HepG2 (cell line): ENCODE results near the gene ZNF771. TPM values are rescaled to one million over a fixed set of nuclear protein-coding genes. Genes with fewer than 3 reads are reported as not detected.

Experiments used
- CENPX ChIP-seq: sonication (generic); formaldehyde crosslinking; IDR thresholded peaks from 2 replicates; pipeline ENCODE4 v1.9.0; 2021; ENCODE audit warnings: mild to moderate bottlenecking, missing genetic modification reagents, moderate library complexity
- ESRRA ChIP-seq: sonication (generic); formaldehyde crosslinking; IDR thresholded peaks from 2 replicates; pipeline ENCODE4 v1.5.1; 2020; ENCODE audit warnings: mild to moderate bottlenecking, low read depth, missing genetic modification reagents
- NFE2L2 ChIP-seq: fragments of 150-350 bp; IDR thresholded peaks from 2 replicates; pipeline ENCODE4 v1.6.1; 2014; ENCODE audit warnings: low read length
- NR2F1 ChIP-seq, 2 experiments: fragments of 450-650 bp in 1 of 2; formaldehyde crosslinking in 1 of 2; IDR thresholded peaks; 2 replicates each; pipeline versions ENCODE4 v1.5.0 to v1.6.1; 2016 to 2020; ENCODE audit warnings: mild to moderate bottlenecking in 1 of 2, missing compliant biosample characterization in 1 of 2, missing genetic modification reagents in 1 of 2, moderate library complexity in 1 of 2
- PAF1 ChIP-seq: IDR thresholded peaks from 2 replicates; pipeline ENCODE4 v1.6.1; 2016; ENCODE audit warnings: missing genetic modification reagents, missing compliant biosample characterization
- SRSF4 ChIP-seq: fragments of 200-400 bp; formaldehyde crosslinking; IDR thresholded peaks from one replicate; pipeline ENCODE4 v1.6.1; 2018; ENCODE audit warnings: mild to moderate bottlenecking, low read depth, low read length, moderate library complexity; ENCODE audit not compliant: poor library complexity, severe bottlenecking
- TOE1 ChIP-seq: sonication (generic); formaldehyde crosslinking; IDR thresholded peaks from 2 replicates; pipeline ENCODE4 v1.4.0; 2020; ENCODE audit warnings: mild to moderate bottlenecking, missing genetic modification reagents
- TOPORS ChIP-seq: sonication (generic); formaldehyde crosslinking; IDR thresholded peaks from 2 replicates; pipeline ENCODE4 v1.8.0; 2023; ENCODE audit warnings: mild to moderate bottlenecking, missing genetic modification reagents
- U2AF1 ChIP-seq: fragments of 200-400 bp; formaldehyde crosslinking; optimal IDR thresholded peaks from 2 replicates; pipeline ENCODE3; 2017; ENCODE audit warnings: mild to moderate bottlenecking, low read depth, low read length
- ZBTB8A ChIP-seq: sonication (generic); formaldehyde crosslinking; IDR thresholded peaks from 2 replicates; pipeline ENCODE4 v1.4.0; 2020; ENCODE audit warnings: mild to moderate bottlenecking, low read depth, missing genetic modification reagents, borderline replicate concordance
- ZNF17 ChIP-seq: sonication (generic); formaldehyde crosslinking; IDR thresholded peaks from 2 replicates; pipeline ENCODE4 v1.5.0; 2020; ENCODE audit warnings: mild to moderate bottlenecking, missing genetic modification reagents
- ZNF768 ChIP-seq: sonication (generic); formaldehyde crosslinking; IDR thresholded peaks from 2 replicates; pipeline ENCODE4 v1.4.0; 2020; ENCODE audit warnings: missing genetic modification reagents
- polyA plus RNA-seq, 8 experiments: library from polyadenylated mRNA; depleted of rRNA in 3 of 8; stranded (reverse) in 7 of 8; unstranded in 1 of 8; fragments of >200 nt; fragmentation: Illumina TruSeq in 4 of 8; extraction: Trizol in 4 of 8; gene quantifications; 2 replicates each; pipeline versions ENCODE4 v1.2.1 to v1.2.3, GENCODE V29; 2011 to 2016; ENCODE audit warnings: low read depth in 4 of 8, missing spikeins in 1 of 8, mixed read lengths in 1 of 8; ENCODE audit not compliant: insufficient read depth in 1 of 8
- total RNA-seq, 5 experiments: library from RNA; depleted of rRNA; stranded (reverse); fragments of >200 nt; fragmentation: Illumina TruSeq; extraction: Trizol; gene quantifications; 2 replicates each; pipeline ENCODE4 v1.2.3, GENCODE V29; 2016; ENCODE audit warnings: low read depth in 1 of 5
- TF ChIP-seq, protein P1 (sequence below): sonication (generic); formaldehyde crosslinking; IDR thresholded peaks from 2 replicates; pipeline ENCODE4 v1.8.0; 2022; ENCODE audit warnings: mild to moderate bottlenecking, missing genetic modification reagents, moderate library complexity
- TF ChIP-seq, protein P2 (sequence below): sonication (generic); formaldehyde crosslinking; IDR thresholded peaks from 2 replicates; pipeline ENCODE4 v1.5.0; 2020; ENCODE audit warnings: mild to moderate bottlenecking, missing genetic modification reagents, borderline replicate concordance
- TF ChIP-seq, protein P3 (sequence below): sonication (generic); formaldehyde crosslinking; conservative IDR thresholded peaks from 2 replicates; pipeline ENCODE4 v1.8.0; 2022; ENCODE audit warnings: missing genetic modification reagents
- TF ChIP-seq, protein P4 (sequence below): sonication (generic); formaldehyde crosslinking; IDR thresholded peaks from 2 replicates; pipeline ENCODE4 v1.4.0; 2020; ENCODE audit warnings: missing genetic modification reagents
- TF ChIP-seq, protein P5 (sequence below): sonication (generic); formaldehyde crosslinking; IDR thresholded peaks from 2 replicates; pipeline ENCODE4 v1.8.1; 2023; ENCODE audit warnings: mild to moderate bottlenecking, moderate library complexity, missing genetic modification reagents

Gene ZNF771
- total and polyA plus RNA-seq, 2 of the 13 experiments (the other 11 are each of a cell fraction or from before 2014, with no cell fraction given): 5.0 to 11.8 TPM

DNA sequence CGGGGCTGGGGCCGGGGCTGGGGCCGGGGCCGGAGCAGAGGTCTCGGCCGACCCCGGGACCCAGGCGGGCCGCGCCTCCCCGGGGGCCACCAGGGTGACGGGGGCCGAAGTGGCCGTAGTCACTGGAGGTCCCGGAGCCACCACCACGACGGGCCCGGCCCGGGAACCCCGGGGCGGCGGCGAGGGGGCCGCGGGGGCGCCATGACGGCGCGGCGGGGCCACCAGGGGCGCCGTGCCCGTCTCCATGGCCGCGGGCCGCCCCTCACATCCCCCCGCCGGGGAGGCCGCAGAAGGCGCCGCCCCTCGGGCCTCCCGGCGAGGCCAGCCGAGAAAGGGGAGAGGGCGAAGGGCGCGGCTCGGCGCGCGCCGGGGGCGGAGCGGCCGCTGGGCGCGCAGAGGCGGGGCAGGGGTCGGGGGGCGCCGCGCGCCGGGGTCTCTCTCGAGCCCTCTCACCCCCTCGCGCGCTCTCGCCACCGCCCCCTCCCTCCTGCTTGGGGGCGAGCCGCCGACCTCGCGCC lies 37.4 kb upstream of the ZNF771 start (continued):
- TF ChIP-seq, protein P1, sequence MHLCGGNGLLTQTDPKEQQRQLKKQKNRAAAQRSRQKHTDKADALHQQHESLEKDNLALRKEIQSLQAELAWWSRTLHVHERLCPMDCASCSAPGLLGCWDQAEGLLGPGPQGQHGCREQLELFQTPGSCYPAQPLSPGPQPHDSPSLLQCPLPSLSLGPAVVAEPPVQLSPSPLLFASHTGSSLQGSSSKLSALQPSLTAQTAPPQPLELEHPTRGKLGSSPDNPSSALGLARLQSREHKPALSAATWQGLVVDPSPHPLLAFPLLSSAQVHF: no peak
- TF ChIP-seq ZBTB8A (CRISPR knock-in tag) (no peak), TOPORS (CRISPR knock-in tag) (no peak), ZNF17 (no peak), PAF1 (CRISPR knock-in tag) (no peak), ESRRA (CRISPR knock-in tag) (no peak), U2AF1 (no peak), CENPX (no peak), NFE2L2 (no peak), SRSF4 (no peak), ZNF768 (CRISPR knock-in tag) (no peak), NR2F1 (CRISPR knock-in tag; IDR thresholded peaks at IDR 0.05) (no peak), TOE1 (CRISPR knock-in tag) (no peak)
- TF ChIP-seq, protein P2, sequence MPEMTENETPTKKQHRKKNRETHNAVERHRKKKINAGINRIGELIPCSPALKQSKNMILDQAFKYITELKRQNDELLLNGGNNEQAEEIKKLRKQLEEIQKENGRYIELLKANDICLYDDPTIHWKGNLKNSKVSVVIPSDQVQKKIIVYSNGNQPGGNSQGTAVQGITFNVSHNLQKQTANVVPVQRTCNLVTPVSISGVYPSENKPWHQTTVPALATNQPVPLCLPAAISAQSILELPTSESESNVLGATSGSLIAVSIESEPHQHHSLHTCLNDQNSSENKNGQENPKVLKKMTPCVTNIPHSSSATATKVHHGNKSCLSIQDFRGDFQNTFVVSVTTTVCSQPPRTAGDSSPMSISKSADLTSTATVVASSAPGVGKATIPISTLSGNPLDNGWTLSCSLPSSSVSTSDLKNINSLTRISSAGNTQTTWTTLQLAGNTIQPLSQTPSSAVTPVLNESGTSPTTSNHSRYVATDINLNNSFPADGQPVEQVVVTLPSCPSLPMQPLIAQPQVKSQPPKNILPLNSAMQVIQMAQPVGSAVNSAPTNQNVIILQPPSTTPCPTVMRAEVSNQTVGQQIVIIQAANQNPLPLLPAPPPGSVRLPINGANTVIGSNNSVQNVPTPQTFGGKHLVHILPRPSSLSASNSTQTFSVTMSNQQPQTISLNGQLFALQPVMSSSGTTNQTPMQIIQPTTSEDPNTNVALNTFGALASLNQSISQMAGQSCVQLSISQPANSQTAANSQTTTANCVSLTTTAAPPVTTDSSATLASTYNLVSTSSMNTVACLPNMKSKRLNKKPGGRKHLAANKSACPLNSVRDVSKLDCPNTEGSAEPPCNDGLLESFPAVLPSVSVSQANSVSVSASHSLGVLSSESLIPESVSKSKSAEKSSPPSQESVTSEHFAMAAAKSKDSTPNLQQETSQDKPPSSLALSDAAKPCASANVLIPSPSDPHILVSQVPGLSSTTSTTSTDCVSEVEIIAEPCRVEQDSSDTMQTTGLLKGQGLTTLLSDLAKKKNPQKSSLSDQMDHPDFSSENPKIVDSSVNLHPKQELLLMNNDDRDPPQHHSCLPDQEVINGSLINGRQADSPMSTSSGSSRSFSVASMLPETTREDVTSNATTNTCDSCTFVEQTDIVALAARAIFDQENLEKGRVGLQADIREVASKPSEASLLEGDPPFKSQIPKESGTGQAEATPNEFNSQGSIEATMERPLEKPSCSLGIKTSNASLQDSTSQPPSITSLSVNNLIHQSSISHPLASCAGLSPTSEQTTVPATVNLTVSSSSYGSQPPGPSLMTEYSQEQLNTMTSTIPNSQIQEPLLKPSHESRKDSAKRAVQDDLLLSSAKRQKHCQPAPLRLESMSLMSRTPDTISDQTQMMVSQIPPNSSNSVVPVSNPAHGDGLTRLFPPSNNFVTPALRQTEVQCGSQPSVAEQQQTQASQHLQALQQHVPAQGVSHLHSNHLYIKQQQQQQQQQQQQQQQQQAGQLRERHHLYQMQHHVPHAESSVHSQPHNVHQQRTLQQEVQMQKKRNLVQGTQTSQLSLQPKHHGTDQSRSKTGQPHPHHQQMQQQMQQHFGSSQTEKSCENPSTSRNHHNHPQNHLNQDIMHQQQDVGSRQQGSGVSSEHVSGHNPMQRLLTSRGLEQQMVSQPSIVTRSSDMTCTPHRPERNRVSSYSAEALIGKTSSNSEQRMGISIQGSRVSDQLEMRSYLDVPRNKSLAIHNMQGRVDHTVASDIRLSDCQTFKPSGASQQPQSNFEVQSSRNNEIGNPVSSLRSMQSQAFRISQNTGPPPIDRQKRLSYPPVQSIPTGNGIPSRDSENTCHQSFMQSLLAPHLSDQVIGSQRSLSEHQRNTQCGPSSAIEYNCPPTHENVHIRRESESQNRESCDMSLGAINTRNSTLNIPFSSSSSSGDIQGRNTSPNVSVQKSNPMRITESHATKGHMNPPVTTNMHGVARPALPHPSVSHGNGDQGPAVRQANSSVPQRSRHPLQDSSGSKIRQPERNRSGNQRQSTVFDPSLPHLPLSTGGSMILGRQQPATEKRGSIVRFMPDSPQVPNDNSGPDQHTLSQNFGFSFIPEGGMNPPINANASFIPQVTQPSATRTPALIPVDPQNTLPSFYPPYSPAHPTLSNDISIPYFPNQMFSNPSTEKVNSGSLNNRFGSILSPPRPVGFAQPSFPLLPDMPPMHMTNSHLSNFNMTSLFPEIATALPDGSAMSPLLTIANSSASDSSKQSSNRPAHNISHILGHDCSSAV (CRISPR knock-in tag): no peak
- TF ChIP-seq, protein P3, sequence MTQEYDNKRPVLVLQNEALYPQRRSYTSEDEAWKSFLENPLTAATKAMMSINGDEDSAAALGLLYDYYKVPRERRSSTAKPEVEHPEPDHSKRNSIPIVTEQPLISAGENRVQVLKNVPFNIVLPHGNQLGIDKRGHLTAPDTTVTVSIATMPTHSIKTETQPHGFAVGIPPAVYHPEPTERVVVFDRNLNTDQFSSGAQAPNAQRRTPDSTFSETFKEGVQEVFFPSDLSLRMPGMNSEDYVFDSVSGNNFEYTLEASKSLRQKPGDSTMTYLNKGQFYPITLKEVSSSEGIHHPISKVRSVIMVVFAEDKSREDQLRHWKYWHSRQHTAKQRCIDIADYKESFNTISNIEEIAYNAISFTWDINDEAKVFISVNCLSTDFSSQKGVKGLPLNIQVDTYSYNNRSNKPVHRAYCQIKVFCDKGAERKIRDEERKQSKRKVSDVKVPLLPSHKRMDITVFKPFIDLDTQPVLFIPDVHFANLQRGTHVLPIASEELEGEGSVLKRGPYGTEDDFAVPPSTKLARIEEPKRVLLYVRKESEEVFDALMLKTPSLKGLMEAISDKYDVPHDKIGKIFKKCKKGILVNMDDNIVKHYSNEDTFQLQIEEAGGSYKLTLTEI: no peak
- TF ChIP-seq, protein P4, sequence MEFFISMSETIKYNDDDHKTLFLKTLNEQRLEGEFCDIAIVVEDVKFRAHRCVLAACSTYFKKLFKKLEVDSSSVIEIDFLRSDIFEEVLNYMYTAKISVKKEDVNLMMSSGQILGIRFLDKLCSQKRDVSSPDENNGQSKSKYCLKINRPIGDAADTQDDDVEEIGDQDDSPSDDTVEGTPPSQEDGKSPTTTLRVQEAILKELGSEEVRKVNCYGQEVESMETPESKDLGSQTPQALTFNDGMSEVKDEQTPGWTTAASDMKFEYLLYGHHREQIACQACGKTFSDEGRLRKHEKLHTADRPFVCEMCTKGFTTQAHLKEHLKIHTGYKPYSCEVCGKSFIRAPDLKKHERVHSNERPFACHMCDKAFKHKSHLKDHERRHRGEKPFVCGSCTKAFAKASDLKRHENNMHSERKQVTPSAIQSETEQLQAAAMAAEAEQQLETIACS: peak; percentile 93
- TF ChIP-seq, protein P5, sequence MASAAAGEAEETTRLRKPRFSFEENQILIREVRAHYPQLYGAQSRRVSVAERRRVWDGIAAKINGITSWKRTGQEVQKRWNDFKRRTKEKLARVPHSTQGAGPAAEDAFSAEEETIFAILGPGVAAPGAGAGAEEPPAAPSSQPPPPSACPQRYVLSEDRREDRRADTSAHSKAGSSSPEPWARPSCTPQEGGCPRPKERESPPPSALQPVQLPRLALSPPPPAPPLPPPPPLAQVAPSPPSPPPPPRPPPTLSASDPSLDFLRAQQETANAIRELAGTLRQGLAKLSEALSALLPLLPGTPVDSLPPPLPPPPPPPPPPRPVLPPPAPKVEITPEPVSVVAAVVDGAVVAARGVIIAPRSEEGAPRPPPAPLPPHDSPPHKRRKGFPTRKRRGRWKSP (CRISPR knock-in tag): no peak
